ENCODE measurements around the gene ALG12. TPM values are rescaled to one million over a fixed set of nuclear protein-coding genes. Genes with fewer than 3 reads are reported as not detected.

Gene ALG12
- total and polyA plus RNA-seq, 2 of the 13 experiments (the other 11 are each of a cell fraction or from before 2014, with no cell fraction given) = 7.8 to 15.8 TPM

DNA sequence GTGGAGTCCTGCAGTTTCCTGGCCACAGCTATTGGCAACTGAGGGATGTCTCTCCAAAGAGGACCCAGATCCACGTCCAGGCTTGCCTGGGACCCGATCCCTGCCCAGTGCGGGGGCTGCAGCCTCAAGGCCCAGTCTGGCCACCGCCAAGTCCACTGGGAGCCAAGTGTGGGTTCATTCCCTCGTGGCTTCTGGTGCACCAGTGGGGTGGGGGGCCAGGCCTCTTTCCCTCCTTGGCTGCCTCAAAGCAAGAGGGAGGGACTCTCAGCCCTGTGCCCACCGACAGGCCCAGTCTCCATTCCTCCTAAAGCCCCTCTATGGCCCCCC lies 29.0 kb upstream of the ALG12 start (continued):
- TF ChIP-seq, protein P1, sequence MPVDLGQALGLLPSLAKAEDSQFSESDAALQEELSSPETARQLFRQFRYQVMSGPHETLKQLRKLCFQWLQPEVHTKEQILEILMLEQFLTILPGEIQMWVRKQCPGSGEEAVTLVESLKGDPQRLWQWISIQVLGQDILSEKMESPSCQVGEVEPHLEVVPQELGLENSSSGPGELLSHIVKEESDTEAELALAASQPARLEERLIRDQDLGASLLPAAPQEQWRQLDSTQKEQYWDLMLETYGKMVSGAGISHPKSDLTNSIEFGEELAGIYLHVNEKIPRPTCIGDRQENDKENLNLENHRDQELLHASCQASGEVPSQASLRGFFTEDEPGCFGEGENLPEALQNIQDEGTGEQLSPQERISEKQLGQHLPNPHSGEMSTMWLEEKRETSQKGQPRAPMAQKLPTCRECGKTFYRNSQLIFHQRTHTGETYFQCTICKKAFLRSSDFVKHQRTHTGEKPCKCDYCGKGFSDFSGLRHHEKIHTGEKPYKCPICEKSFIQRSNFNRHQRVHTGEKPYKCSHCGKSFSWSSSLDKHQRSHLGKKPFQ (CRISPR knock-in tag; IDR thresholded peaks at IDR 0.05; ENCODE audit: insufficient replicate concordance) = peak; percentile 43
- TF ChIP-seq TGIF2 (CRISPR knock-in tag; IDR thresholded peaks at IDR 0.05) (no peak), AKAP8 (CRISPR knock-in tag; IDR thresholded peaks at IDR 0.05) (0 out of 2 replicates have a peak, but pooled peaks have one; percentile 63), SRY (CRISPR knock-in tag; IDR thresholded peaks at IDR 0.05) (0 out of 2 replicates have a peak, but pooled peaks have one; percentile 45), ZNF816 (CRISPR knock-in tag; IDR thresholded peaks at IDR 0.05; ENCODE audit: borderline replicate concordance) (0 out of 2 replicates have a peak, but pooled peaks have one; percentile 58), ZNF501 (CRISPR knock-in tag; IDR thresholded peaks at IDR 0.05) (peak; percentile 1; the same call in 1 of the 2 replicates), ELF1 (CRISPR knock-in tag; IDR thresholded peaks at IDR 0.05) (peak; percentile 1; the same call in 1 of the 2 replicates), ZNF432 (CRISPR knock-in tag; IDR thresholded peaks at IDR 0.05; ENCODE audit: borderline replicate concordance) (no peak)
- TF ChIP-seq, protein P2, sequence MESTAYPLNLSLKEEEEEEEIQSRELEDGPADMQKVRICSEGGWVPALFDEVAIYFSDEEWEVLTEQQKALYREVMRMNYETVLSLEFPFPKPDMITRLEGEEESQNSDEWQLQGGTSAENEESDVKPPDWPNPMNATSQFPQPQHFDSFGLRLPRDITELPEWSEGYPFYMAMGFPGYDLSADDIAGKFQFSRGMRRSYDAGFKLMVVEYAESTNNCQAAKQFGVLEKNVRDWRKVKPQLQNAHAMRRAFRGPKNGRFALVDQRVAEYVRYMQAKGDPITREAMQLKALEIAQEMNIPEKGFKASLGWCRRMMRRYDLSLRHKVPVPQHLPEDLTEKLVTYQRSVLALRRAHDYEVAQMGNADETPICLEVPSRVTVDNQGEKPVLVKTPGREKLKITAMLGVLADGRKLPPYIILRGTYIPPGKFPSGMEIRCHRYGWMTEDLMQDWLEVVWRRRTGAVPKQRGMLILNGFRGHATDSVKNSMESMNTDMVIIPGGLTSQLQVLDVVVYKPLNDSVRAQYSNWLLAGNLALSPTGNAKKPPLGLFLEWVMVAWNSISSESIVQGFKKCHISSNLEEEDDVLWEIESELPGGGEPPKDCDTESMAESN (CRISPR knock-in tag; conservative IDR thresholded peaks at IDR 0.05) = 0 out of 2 replicates have a peak, but pooled peaks have one; percentile 9
- TF ChIP-seq, protein P3, sequence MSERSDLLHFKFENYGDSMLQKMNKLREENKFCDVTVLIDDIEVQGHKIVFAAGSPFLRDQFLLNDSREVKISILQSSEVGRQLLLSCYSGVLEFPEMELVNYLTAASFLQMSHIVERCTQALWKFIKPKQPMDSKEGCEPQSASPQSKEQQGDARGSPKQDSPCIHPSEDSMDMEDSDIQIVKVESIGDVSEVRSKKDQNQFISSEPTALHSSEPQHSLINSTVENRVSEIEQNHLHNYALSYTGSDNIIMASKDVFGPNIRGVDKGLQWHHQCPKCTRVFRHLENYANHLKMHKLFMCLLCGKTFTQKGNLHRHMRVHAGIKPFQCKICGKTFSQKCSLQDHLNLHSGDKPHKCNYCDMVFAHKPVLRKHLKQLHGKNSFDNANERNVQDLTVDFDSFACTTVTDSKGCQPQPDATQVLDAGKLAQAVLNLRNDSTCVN (CRISPR knock-in tag; IDR thresholded peaks at IDR 0.05; ENCODE audit: borderline replicate concordance) = peak; percentile 7; the same call in 1 of the 2 replicates
